D721Med (cell line): Measurements from ENCODE around the gene STMN1.

Experiments used
- DNase-seq: peaks from one replicate; pipeline ENCODE4 v3.0.0; 2011; ENCODE audit warnings: low spot score; ENCODE audit not compliant: insufficient read length
- FAIRE-seq: peaks from 2 replicates; lab custom pipeline; 2011; peaks lifted over from hg19 to GRCh38; lab: Jason Lieb, UNC
- CTCF ChIP-seq: IDR thresholded peaks from 2 replicates; pipeline ENCODE4 v1.5.1; 2012; ENCODE audit warnings: mild to moderate bottlenecking, control low read depth; ENCODE audit not compliant: insufficient read depth; ENCODE audit errors: missing control alignments

The STMN1 gene

GRCh38 chr1:25880518-25880917 is 25.7 kb downstream of the STMN1 start:
- no peak for DNase-seq
- FAIRE-seq, result no peak
- TF ChIP-seq CTCF, result no peak

GRCh38 chr1:25879675-25880074 is 26.5 kb downstream of the STMN1 start:
- FAIRE-seq (no peak), DNase-seq (no peak)
- no peak for TF ChIP-seq CTCF

- TF ChIP-seq CTCF, result no peak
- DNase-seq, result no peak
- no peak for FAIRE-seq
Measured at GRCh38 chr1:25878690-25879089, 27.5 kb downstream of the STMN1 start.

- DNase-seq, result no peak
- no peak for FAIRE-seq
- no peak for TF ChIP-seq CTCF
Measured at GRCh38 chr1:25877155-25877554, 29.1 kb downstream of the STMN1 start.

GRCh38 chr1:25876693-25877077 is 29.5 kb downstream of the STMN1 start:
- no peak for DNase-seq
- FAIRE-seq, result no peak
- no peak for TF ChIP-seq CTCF

- FAIRE-seq (no peak), DNase-seq (no peak)
- no peak for TF ChIP-seq CTCF
Measured at GRCh38 chr1:25875856-25876692, 30.1 kb downstream of the STMN1 start.

- FAIRE-seq (no peak), DNase-seq (no peak)
- no peak for TF ChIP-seq CTCF
Measured at GRCh38 chr1:25875154-25875855, 30.9 kb downstream of the STMN1 start, which contains the start of gene PAQR7. TSS of gene PAQR7 (minus strand) at chr1:25875708. CDS start at chr1:25863839, 11,869 bp downstream.
